Measurements from ENCODE around the gene TMEM86B. TPM values are rescaled to one million over a fixed set of nuclear protein-coding genes. Genes with fewer than 3 reads are reported as not detected.

The TMEM86B gene
- total RNA-seq, 1 donor from 2014 or later: 14.8 TPM

DNA sequence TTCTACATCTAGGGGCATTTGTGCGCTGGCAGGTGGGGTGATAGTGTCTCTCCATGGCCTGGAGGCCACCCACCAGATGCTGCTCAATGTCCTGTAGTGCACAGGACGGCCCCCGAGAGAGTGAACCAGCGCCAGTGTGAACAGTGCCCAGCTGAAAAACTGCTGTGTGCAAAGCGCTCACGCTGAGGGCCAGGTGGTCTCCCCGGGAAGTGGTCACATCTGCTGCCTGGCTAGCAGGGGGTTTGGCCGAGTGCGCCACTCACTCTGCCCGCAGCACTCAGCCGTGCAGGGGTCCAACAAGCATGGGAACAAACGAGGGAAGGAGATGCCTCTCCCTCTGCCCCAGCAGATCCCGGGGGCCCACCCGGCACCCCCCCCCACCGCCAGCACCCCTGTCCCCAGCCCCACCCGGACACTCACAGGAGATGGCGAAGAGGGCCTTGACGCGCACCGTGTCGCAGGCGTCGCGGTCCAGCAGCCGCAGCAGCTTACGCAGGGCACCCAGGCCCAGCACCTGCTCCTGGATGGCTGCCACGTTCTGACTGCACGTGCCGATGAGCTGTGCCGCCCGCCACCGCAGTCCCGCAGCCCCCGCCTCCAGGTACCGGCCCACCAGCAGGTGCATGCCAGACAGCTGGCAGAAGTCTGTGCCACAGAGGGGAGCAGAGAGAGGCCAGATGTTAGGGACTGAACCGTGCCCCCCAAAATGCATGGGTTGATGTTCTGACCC is 45.6 kb upstream of the TMEM86B start:
- intact Hi-C loops (cut with micrococcal nuclease): no loop called here

DNA sequence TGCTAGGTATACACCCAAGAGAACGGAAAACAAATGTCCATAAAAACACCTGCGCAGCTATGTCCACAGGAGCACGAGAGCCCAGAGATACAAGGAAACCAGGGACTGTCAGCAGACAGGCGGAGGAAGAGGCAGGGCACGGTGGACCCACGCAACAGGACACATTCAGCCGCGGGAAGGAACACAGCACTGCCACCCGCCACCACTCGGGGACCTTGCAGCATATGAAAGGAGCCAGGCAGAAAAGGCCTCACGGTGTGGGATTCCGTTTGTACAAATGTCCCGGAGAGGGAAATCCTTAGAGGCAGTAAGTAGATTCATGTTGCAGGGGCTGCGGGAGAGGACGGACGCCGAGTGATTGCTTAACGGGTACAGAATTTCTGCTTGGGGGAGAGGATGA is 43.6 kb upstream of the TMEM86B start:
- H3K9me3 Mint-ChIP-seq: no peaks in the 10 kb centered on the region
- ATAC-seq (ENCODE audit: low read depth): no peak
- H3K4me1 Mint-ChIP-seq: peaks cover 25% of the 10 kb centered on the region
- H3K27ac Mint-ChIP-seq: no peak overlapping the region
- ChIA-PET POLR2A (no interaction called here), CTCF (no interaction called here)
- H3K36me3 Mint-ChIP-seq (ENCODE audit: low read depth): peaks cover 65% of the 10 kb centered on the region
- no peak for DNase-seq
- intact Hi-C loops (cut with micrococcal nuclease): no loop called here
- no peaks in the 10 kb centered on the region for H3K27me3 Mint-ChIP-seq
- no peak overlapping the region for H3K4me3 Mint-ChIP-seq
- TF ChIP-seq, protein P1, sequence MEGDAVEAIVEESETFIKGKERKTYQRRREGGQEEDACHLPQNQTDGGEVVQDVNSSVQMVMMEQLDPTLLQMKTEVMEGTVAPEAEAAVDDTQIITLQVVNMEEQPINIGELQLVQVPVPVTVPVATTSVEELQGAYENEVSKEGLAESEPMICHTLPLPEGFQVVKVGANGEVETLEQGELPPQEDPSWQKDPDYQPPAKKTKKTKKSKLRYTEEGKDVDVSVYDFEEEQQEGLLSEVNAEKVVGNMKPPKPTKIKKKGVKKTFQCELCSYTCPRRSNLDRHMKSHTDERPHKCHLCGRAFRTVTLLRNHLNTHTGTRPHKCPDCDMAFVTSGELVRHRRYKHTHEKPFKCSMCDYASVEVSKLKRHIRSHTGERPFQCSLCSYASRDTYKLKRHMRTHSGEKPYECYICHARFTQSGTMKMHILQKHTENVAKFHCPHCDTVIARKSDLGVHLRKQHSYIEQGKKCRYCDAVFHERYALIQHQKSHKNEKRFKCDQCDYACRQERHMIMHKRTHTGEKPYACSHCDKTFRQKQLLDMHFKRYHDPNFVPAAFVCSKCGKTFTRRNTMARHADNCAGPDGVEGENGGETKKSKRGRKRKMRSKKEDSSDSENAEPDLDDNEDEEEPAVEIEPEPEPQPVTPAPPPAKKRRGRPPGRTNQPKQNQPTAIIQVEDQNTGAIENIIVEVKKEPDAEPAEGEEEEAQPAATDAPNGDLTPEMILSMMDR (IDR thresholded peaks at IDR 0.05): no peak

More for the DNA sequence above, 45.6 kb upstream of the TMEM86B start:
- DNase-seq (no peak), ATAC-seq (ENCODE audit: low read depth) (no peak)
- no peak overlapping the region for H3K27ac Mint-ChIP-seq
- TF ChIP-seq, protein P1 (IDR thresholded peaks at IDR 0.05): no peak
- no peaks in the 10 kb centered on the region for H3K27me3 Mint-ChIP-seq
- ChIA-PET POLR2A (interaction anchor here (0.5 to 11.6 kb wide), 2 partner anchors 18 to 360 kb away, joined by 5 to 277 read pairs; partner anchors contain the start of gene PPP6R1), CTCF (no interaction called here)
- peaks cover 65% of the 10 kb centered on the region for H3K36me3 Mint-ChIP-seq (ENCODE audit: low read depth)
- H3K4me1 Mint-ChIP-seq: peaks cover 44% of the 10 kb centered on the region
- H3K4me3 Mint-ChIP-seq: no peak overlapping the region
- no peaks in the 10 kb centered on the region for H3K9me3 Mint-ChIP-seq

DNA sequence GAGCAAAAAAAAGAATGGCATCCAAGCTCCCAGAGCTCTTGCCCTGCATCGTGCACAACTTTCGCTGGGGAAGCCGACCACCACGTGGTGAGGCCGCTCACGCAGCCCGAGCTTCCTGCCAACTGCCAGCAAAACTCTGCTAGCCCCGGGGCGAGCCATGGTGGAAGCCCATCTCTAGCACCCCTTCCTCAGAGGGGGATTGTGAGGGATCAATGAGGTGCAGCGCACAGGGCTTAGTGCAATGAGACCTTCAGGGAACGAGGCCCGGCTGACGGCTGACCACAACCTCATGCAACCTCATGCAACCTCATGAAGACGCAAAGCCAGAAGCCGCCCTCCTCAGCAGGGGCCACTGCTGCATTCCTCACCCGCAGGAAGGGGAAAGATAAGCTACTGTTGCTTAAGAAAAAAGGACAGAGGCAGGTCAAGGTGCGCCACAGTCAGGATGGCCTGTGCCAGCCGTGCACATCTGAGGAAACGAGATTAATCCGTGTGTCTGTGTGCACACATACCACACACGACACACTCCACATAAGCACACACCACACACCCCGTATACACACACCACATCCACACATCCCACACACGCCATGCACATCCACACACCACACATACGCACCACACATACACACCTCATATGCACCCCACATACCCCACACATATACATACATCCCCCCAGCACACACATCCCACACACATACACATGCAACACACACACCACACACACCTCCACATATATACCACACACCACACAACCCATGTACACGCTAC is 41.8 kb upstream of the TMEM86B start:
- H3K27me3 Mint-ChIP-seq: no peaks in the 10 kb centered on the region
- H3K27ac Mint-ChIP-seq: no peak overlapping the region
- DNase-seq (no peak), ATAC-seq (ENCODE audit: low read depth) (no peak)
- H3K36me3 Mint-ChIP-seq (ENCODE audit: low read depth): peaks cover 54% of the 10 kb centered on the region
- TF ChIP-seq, protein P1 (IDR thresholded peaks at IDR 0.05): no peak
- ChIA-PET POLR2A (no interaction called here), CTCF (no interaction called here)
- peaks cover 2% of the 10 kb centered on the region for H3K9me3 Mint-ChIP-seq
- no peak overlapping the region for H3K4me3 Mint-ChIP-seq
- H3K4me1 Mint-ChIP-seq: peaks cover 10% of the 10 kb centered on the region
- intact Hi-C loops (cut with micrococcal nuclease): no loop called here

DNA sequence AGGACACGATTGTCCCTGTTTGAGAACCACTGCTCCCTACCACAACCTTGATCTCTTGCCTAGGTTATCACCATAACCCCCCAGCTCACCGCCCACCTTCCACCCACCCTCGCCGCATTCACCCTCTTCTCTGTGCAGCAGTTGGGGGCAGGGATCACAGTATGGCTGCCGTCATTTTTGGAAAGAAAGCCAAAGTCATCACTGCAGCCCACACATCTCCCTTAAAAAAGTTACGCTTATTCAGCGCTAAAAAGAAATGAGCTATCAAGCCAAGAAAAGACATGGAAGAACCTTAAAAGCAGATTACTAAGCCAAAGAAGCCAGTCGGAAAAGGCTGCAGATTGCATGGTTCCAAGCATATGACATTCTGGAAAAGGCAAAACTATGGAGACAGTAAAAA is 40.7 kb upstream of the TMEM86B start:
- ChIA-PET CTCF (no interaction called here), POLR2A (no interaction called here)
- Mint-ChIP-seq H3K9me3 (peaks cover 2% of the 10 kb centered on the region), H3K27ac (no peak overlapping the region), H3K4me3 (no peak overlapping the region), H3K4me1 (peaks cover 2% of the 10 kb centered on the region), H3K27me3 (no peaks in the 10 kb centered on the region), H3K36me3 (ENCODE audit: low read depth) (peaks cover 46% of the 10 kb centered on the region)
- ATAC-seq (ENCODE audit: low read depth): no peak
- DNase-seq: no peak
- TF ChIP-seq, protein P1 (IDR thresholded peaks at IDR 0.05): no peak
- intact Hi-C loops (cut with micrococcal nuclease): no loop called here

DNA sequence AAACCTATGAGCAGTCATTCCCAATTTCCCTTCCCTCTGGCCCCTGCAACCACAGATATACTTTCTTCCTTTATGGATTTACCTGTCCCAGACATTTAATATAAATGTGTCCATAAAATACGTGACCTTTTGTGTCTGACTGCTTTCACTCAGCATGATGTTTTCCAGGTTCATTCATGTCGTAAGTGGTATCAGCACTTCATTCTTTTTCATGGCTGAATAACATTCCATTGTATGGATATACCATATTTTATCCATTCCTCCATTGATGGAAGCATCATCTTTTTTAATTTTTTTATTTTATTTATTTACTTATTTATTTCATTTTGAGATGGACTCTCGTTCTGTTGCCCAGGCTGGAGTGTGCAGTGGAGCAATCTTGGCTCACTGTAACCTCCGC is 38.3 kb upstream of the TMEM86B start:
- TF ChIP-seq, protein P1 (IDR thresholded peaks at IDR 0.05): no peak
- DNase-seq: no peak
- Mint-ChIP-seq H3K4me1 (peaks cover 2% of the 10 kb centered on the region), H3K4me3 (no peak overlapping the region), H3K9me3 (peaks cover 2% of the 10 kb centered on the region), H3K36me3 (ENCODE audit: low read depth) (peaks cover 33% of the 10 kb centered on the region), H3K27ac (no peak overlapping the region), H3K27me3 (no peaks in the 10 kb centered on the region)
- intact Hi-C loops (cut with micrococcal nuclease): no loop called here
- no peak for ATAC-seq (ENCODE audit: low read depth)
- ChIA-PET POLR2A (no interaction called here), CTCF (no interaction called here)

Measured in activated B cell treated with CpG ODN at 0.5 μM for 24 hours (primary cell).